CD4-positive, alpha-beta T cell treated with Interleukin-1 beta for 1 hour (primary cell): ENCODE measurements around the gene FMC1.
A peak's percentile ranks its signal among the peaks of the same experiment; 100 is the strongest.
"Not testable (repeated sequence)": the region's sequence is repeated elsewhere in the genome, so short reads cannot be mapped to it uniquely, and the experiment has no call there.

Experiments used
- DNase-seq, 2 donors: peaks; one replicate each; pipeline ENCODE4 v3.0.0-alpha.2; 2020 to 2022

FMC1 gene, protein sequence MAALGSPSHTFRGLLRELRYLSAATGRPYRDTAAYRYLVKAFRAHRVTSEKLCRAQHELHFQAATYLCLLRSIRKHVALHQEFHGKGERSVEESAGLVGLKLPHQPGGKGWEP

DNA sequence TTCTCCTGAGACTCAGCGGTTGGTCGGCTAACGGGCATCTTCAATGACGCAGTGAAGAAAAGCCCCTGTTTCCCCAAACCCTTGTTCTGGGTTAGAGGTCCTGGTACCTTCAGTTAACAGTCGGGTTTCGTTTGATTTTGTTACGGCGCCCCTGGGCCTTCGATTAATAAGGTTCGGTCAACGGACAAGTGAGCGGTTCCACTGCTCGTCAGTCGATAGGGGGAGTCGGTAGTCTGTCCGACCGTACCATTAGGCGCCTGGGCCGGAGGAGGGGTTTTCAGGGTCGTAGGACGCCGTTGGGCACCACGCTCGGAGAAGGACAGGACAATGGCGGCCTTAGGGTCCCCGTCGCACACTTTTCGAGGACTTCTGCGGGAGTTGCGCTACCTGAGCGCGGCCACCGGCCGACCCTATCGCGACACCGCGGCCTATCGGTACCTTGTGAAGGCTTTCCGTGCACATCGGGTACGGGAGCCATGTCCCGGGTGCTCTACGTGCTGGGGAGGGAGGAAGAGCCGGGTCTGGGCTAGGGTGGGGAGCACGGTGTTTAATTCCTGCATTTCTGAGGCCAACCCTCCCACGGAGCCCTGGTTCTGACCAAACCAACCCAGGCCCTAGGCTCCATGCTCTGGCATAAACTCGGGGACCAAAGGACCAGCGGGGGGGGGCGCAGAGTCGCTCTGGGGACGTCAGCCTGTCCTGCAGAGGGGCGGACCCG, at the start of gene FMC1:
Gene FMC1, plus strand, starts transcription at position 280 of the 718 bp plus-strand sequence. Its CDS starts 48 bp downstream, at position 328.
- DNase-seq = peak; percentile 89 to 90

DNA sequence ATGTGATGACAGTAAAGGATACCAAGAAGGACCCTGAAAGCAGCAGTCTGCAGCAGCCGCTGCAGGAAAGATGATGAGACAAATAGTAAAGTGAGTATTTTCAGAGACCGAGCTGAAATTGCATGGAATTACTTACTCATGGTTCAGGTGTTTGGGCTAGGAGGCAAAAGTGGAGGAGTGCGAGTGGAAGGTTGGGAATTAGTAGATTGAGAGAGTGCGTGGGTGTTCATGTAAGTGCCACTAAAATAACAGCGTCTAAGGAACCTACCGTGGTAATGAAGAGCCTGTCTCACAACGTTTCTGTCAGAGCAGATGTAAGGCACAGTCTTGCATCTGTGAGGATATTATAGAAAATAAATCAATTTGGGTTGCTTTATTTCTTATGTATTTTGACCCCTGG, 48.3 kb upstream of the FMC1 start:
- no peak for DNase-seq

DNA sequence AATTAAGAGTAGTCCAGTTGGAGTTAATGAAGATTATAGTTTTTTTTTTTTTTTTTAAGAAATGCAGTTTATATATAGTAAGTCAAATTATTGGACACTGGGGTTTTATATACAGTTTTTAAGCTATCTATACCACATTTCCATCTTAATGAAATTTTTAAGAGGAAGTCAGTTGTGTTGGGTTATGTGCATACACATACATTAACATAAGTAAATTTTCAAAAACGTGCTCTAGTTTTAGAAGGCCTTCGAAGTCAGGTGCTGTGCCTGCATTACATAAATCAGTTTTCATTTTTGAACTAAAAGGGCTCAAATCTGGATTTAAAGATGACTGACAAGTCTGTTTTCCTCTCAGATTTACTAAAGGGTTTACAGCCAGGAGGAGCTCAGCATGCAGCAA, 47.6 kb upstream of the FMC1 start:
- no peak for DNase-seq

DNA sequence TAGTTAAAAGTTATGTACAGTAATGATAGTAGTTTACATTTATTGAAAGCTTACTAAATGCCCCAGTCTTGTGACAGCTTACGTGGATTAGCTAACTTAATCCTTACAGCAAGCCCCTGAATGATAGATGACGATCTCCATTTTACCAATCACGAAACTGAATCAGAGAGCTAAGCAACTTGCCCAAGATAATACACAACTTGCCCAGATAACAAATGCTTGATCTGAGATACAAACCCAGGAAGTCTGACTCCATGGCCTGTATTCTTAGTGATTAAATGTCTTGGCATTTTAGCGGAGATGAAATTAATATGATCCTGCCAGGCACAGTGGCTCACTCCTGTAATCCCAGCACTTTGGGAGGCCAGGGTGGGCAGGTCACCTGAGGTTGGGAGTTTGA, 46.9 kb upstream of the FMC1 start:
- DNase-seq = no peak

DNA sequence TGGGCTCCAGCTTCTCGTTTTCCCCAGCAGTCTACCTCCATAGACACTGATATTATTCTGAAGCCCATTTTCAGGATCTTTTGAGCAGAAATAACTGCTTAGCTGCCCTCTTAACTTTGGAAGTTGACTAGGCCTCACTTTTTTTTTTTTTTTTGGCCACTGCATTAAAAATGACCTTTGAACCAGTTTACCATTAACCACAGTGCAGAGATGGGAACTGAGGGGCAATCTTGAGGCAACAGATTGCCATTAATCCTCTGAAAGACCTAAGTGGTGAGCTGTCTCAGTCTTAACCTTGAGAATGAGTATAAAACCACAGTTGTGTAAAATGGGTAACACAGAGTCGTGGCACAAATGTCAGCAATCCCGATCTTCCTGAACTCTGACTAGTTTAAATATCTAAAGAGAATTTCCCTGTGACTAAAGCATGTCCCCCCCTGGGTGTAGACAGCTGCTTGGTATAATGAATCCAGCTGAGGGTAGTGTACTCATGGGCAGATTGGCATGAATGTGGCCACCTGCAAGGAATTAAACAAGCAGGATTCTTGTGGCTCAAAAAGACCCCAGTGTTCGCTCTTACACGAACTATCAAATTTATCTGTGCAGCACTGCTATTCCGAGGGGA, 46.1 kb upstream of the FMC1 start:
- no peak for DNase-seq

DNA sequence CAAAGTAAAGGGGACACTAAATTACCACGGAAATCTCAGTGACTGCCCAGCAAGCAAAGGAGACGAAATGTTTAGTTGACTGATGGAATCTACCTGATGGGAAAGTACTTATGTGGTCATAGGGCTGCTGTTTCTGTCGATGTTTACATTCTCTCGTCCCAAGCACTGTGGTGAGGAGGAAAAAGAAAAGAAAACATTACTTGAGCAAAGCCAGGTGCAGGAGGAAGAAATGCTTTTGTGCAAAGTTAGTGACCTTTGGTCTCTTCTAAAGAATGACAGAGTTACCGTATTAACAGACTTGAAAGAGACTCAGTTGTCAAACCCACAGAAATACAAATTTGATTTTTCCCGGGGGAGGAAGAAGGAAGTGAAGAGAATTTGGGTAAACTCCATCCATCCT, 43.3 kb upstream of the FMC1 start:
- no peak for DNase-seq

DNA sequence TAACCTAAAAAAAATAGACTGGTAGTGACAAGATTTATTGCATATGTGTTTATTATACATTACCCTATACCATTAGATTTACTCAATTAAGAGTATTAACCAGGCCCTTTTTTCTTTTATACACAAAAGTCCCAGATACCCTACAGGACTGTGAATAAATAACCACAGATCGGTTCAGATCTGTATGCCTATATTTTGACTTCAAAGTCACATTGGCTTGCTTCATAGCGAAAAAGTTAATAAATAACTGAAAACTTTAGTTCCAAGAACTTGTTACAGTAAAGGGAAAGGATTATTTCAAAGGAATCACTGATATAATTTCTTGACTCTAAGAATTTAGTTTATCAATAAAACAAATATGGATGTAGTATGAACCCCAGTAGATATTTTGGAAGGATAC, 41.8 kb upstream of the FMC1 start:
- DNase-seq = no peak

DNA sequence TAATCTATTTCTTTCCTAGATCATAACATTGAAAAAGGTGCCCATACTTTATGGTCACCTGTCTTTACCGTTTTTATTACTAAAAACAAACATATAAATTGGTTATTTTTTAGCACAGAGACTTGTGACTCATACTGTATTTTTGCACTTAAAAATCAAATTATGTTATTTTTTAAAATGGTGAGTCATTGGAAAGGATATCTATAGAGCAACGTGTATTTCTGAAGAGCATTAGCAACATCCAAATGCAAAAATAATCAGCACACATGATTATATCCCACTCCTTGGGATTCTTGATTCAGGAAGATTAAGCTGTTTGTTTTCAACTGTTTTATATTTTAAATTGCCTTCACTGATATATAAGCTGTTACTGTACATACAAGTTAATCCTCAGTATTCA, 40.7 kb upstream of the FMC1 start:
- DNase-seq = no peak

DNA sequence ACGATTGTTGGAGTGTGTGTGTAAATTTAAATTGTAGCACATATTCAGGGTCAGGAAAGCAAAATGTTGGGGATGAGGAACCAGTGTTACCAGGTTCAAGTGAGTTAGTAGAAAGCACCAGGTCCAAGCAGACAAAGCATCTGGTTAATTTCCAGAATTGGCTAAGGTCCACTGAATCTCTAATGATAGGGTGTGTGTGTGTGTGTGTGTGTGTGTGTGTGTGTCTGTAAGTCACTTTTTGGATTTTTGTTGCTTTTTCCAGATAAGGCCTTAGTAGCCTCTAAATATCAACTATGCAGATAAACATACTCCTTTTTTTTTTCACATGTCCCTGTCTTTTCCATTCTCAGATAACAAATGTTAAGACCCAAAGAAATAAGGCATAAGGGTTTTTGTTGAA, 36.6 kb upstream of the FMC1 start:
- DNase-seq = no peak

DNA sequence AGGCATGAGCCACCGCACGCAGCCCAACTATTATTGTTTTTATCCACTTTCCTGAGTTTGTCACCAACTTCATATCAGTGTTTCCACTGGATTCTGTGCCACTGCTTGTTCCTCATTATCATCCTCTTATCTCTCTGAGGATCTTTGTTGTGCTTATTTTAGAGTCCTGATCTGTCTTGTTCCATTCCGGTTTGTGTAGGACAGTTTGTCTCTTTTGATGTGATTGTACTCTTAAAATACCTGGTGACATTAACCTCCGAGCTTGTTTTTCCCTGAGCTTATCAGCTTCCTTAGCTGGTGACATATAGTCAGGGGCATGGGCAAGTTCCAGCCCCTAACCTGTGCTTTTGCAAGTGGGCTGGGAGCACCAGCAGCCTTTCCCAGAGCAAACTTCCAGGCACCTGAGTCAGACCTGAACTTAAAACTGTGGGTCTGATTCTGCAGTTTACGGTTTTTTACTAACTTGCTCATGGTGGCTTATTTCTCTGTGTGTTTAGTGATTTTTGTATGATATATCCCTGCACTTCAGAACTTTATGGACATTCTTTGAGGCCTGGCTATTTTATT, 23.1 kb upstream of the FMC1 start:
- DNase-seq = no peak

DNA sequence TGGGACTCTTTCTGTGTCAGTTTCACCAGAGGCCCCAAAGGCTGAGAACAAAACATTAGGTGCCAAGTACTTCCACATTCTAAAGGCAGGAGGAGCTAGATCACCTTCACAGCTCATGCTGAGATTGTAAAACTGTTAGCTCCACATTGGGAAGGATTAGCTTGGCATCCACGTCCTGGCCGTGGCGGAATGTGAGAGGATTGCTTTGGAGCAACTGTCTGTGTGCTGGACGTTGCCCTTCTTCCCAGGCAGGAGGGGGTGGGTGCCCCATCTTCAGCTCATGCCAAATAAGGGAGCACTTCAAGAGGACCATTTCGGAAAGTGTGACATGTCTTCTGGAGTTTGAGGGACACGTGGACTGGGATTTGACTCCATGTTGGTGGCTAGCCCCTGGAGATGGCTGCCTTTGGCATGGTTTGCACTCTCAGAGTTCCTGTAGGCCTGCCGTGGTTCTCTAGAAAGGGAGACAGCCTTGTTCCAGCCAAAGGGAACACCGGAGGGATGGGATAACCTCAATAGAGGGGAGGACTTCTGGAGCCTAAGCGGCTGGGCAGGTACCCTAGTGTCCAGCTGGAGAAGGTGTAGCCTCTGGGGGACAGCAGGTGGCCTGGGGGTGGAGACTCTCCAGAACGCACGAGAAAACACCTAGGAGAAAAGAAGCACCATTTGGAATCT, 19.9 kb upstream of the FMC1 start:
- no peak for DNase-seq

DNA sequence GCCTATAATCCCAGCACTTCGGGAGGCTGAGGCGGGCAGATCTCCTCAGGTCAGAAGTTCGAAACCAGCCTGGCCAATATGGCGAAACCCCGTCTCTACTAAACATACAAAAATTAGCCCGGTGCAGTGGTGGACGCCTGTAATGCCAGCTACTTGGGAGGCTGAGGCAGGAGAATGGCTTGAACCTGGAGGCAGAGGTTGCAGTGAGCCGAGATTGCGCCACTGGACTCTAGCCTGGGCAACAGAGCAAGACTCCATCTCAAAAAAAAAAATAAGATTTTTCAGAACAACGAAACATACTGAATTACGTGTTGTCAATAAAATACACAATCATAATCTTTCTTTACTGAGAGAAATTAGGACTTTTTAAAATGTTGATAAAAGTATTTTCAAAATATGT, 16.4 kb upstream of the FMC1 start:
- DNase-seq = not testable (repeated sequence)

DNA sequence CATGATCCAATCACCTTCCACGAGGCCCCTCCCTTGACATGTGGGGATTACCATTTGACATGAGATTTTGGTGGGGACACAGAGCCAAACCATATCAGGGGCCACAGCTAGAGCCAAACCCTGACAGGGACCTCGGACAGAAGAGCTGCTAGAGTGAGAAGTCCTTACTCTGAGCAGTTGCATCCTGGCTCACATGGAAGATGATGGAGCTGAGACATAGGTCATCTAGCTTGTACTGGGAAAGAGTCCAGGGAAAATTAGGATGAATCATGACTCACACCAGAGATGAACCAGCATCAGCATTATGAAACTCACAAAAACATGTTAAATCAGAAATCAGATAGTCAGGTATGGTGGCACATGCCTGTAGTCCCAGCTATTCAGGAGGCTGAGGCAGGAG, 12.8 kb upstream of the FMC1 start:
- DNase-seq = no peak

DNA sequence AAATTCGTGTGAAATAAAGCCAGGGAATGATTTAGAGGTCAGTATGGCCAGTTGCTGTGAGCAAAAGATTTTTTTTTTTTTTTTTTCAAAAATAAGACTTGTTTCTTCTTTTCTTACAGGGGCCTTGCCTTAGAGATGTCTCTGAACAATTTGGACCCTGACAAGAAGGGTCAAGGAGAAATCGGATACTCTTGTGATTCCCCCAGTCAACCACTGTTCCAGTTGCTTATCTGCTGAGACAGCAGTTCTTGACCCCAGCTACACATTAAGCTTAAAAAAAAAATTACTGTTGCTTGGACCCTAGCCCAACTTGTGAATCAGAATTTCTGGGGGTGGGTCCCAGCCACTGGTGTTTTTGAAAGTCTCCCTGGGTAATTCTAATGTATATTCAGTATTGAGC, 12.0 kb upstream of the FMC1 start:
- no peak for DNase-seq

DNA sequence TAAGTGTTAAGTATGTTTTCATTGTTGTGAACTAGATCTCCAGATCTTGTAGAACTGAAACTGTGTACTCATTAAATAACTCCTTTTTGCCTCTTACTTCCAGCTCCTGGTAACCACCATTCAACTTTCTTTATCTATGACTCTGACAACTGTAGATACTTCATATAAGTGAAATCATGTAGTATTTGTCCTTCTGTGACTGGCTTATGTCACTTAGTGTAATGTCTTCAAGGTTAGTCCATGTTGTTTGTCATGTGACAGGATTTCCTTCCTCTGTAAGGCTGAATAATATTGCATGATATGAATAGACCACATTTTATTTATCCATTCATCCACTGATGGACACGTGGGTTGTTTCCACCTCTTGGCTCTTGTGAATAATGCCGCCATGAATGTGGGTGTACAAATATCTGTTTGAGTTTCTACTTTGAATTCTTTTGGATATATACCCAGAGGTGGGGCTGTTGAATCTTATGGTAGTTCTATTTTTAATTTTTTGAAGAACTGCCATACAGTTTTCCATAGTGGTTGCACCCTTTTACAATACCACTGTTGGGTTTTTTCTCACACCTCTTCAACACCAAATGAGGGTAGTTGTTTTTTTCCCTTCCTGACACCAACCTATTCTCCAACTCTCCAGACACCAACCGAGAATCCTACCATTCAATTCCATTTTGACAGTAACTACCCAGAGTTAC, 10.7 kb upstream of the FMC1 start:
- DNase-seq = no peak

DNA sequence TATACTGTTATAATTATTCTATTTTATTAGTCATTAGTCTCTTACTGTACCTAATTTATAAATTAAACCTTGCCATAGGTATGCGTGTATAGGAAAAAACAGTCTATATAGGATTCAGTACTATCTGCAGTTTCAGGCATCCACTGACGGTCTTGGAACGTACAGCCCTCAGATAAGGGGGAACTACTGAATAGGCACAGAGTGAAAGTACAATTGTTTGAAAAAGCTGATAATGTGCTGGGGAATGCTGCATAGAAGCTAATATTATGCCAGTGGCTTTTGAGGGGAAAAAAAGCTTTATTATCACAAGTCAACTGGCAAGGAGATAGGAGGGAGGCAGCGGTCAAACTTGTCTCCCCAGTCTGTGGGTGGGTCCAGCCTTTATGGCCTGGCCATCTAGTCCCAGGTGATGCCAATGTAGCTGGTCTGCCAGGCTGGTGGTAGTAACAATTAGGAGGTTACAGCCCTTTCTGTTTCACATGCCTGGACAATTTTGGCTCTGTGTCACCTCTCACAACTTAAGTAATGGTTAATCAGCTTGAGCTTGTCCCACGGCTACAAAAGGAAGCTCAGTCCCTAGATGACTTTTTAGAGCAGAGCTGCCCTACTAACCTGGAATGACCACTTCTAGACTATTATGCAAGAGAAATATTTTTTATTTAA, 8.3 kb upstream of the FMC1 start:
- no peak for DNase-seq

DNA sequence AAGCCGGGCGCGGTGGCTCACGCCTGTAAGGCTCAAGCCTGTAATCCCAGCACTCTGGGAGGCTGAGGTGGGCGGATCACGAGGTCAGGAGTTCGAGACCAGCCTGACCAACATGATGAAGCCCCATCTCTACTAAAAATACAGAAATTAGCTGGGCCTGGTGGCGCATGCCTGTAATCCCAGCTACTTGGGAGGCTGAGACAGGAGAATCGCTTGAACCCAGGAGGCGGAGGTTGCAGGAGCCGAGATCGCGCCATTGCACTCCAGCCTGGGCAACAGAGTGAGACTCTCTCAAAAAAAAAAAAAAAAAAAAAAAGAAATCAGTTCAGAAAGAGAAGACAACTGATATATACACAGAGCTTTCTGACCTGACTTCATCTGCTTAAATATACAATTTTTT, 7.7 kb upstream of the FMC1 start:
- not testable (repeated sequence) for DNase-seq

DNA sequence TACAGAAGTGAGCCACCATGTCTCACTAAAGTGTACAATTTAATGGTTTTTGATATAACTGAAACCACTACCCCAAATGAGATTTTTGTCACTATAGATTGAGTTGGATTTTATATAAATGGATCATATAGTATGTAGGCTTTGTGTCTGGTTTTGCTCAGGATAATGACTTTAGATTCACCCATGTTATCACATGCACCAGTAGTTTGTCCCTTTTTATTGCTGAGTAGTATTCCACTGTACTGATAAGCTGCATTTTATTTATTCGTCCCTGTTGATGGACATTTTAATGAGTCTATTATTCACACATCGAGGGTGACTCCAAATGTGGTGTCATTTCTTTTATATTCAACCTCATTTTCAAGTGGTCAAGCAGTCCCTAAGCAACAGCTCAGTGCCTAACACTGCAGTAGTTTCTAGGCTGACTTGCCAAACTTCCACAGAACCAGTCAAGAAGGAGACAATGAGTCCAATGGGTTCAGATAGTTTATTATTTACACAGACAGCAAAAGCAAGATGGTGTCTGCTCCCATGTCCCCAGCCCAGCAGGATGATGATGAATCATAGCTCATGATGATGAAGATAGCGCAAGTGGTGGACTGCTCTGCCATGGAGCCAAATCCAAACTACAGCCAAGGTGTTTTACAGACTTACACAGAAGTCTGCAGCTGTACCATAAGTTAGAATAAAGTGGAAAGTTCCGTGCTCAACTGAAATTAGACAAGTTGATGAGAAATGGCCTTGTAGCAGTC, 6.6 kb upstream of the FMC1 start:
- DNase-seq = no peak

DNA sequence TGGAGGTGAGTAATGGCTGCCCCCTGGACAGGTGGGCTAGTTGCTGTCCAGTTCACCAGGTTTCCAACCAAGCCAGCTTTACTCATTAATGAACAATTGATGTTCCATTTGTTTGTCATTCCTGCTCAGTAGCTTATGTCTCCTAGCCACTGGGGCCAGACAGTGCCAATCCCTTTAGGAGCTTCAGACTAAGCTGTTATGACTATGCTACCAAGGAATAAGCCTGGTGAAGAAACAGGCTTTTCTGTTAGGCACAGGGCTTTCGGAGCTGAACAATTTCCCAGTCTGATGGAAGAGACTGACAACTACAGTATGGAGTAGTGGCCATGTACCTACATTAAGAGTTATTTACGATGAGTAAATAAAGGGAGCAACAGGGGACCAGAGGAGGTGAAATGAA, 2.1 kb upstream of the FMC1 start:
- DNase-seq = no peak

DNA sequence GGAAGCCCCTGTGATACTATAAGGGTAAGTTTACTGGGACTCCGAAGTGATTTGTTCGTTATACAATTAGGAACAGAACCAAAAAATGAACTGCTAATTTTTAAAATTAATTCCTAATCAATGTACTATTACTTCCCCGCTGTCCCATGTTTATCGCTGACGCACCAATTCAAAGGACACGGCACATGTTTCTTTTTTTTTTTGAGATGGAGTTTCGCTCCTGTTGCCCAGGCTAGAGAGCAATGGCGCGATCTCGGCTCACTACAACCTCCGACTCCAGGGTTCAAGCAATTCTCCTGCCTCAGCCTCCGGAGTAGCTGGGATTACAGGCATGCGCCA, 1.5 kb upstream of the FMC1 start:
- no peak for DNase-seq

DNA sequence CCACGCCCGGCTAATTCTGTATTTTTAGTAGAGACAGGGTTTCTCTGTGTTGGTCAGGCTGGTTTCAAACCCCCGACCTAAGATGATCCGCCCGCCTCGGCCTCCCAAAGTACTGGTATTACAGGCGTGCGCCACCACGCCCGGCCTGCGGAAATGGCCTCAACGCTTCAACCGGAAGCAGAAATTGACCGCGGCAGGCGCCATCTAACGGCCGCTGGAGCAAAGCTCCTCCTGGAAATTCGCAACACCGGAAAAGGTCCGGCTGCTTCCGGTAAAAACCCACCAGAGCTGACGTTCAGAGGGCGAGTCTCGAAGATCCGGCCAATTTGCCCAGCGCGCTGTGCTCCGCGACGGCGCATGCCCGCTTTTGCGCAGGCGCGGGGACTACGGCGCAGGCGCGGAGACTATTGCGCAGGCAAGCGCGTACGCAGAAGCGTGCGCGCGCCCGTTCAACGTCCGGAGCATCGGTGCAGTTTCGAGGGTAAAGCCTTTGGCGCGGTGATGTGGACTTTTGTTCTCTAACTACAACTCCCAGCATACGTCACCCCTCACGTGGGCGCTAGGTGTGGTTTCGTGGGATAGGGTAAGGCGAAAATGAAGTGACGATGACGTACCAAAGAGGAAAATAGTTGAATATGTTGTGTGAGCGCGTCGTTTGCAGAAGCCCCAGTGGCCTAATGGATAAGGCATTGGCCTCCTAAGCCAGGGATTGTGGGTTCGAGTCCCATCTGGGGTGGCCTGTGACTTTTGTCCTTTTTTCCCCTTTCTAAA, 915 bp upstream of the FMC1 start:
- DNase-seq = peak; percentile 99

DNA sequence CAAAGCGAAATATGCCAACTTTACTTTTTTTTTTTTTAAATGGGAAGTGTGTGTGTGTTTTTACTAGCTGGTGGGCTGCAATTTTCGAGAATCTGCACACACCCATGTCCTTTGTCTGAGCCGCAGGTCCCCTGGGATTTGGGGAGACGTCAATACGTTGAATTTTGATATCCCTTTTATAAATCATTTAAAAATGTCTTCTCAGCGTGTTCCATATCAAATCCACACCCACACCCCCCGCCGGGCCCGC, 404 bp upstream of the FMC1 start:
- no peak for DNase-seq
